Measurements from ENCODE around the gene GARIN5B.

Gene GARIN5B

GRCh38 chr19:55368701-55369563 lies 5.9 kb upstream of the GARIN5B start:
- no peak for DNase-seq

DNA sequence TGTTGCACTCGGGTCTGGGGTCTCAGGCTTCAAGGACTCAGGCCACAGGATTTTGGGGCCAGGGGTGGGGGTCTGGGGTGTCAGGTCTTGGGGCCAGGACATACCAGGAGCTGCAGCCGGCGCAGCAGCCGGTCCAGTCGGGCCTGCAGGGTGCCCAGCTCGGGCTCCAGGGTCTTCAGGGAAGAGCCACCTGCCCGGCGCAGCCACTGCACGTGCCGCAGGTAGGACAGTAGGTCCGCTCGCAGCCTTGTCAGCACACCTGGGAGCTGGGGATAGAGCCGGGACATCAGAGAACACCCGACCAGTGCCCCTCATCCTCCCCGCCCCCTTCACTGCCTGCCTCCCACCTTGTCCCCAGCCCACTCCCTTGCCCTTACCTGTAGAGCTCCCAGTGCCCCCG lies 5.0 kb upstream of the GARIN5B start:
- no peak for DNase-seq

DNA sequence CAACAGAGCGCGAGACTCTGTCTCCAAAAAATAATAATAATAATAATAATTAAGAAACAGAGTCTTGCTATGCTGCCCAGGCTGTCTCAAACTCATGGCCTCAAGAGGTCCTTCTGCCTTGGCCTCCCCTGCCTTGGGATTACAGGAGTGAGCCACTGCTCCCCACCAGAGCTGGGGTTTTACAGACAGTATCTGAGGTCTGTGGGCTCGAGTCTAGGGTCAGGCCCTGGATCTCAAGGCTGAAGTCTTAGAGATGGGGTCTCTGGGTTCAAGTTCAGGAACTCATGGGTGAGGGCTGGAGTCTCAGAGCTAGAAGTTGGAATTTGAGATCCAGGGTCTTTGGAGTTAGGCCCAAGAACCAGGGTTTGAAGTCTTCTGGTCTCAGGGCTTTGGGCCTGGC lies 3.7 kb upstream of the GARIN5B start:
- no peak for DNase-seq

GRCh38 chr19:55365964-55366363 lies 2.9 kb upstream of the GARIN5B start:
- no peak for DNase-seq

GRCh38 chr19:55365245-55365644 lies 2.2 kb upstream of the GARIN5B start:
- no peak for DNase-seq

DNA sequence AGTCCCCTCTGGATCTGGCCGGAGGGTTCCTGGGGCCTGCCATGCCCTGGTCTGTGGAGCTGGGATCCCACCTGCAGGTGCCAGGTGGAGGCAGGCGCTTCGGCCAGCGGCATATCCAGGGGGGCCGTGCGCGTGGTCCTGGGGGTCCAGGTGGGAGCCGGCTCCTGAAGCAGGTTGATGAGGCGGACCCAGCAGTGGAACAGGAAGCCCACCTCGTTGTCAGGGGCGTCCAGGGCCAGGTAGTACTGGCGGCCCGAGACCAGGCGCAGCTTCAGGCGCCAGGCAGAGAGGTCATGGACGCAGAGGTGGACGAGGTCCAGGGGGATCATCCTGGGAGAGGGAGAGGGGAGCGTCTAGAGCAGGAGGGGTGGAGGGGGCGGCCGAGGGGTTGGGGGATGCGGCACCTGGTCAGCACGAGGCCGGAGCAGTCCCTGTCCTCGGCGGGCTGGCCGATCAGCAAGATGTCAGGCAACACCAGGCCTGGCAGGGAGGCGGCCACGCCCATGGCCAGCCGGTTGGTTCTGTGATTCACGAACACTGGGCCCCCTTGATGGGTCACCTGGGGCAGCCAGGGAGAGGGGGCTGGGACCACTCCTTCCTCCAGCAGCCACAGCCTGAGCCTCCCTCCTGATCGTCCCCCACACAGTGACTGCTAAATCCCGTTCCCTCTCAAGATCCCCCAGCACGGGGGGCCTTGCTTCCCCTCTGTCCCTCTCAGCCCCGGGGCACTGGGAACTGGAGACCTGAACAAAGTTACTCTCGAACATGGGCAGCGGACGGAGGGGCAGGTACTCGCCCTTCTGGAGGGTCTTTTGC lies 678 bp downstream of the GARIN5B start:
- DNase-seq, result no peak

DNA sequence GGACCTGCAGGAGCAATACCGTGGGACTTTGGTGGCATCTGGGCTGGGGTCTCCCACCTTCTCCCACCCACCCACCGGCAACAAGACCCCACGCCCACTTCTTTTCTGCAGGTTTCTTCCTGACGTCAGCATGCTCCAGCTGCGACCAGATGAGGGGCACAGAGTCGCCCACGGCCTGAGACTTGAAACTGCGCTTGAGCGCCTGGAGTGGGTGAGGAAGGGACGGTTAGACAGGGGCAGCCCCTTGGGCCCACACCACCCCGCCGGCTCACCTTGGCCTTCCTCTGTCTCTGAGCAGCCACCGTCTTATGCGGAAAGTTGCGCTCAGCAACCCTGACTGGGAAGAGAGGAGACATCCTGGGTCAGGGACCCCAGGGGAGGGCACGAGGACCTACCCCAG lies 2.2 kb downstream of the GARIN5B start:
- no peak for DNase-seq

DNA sequence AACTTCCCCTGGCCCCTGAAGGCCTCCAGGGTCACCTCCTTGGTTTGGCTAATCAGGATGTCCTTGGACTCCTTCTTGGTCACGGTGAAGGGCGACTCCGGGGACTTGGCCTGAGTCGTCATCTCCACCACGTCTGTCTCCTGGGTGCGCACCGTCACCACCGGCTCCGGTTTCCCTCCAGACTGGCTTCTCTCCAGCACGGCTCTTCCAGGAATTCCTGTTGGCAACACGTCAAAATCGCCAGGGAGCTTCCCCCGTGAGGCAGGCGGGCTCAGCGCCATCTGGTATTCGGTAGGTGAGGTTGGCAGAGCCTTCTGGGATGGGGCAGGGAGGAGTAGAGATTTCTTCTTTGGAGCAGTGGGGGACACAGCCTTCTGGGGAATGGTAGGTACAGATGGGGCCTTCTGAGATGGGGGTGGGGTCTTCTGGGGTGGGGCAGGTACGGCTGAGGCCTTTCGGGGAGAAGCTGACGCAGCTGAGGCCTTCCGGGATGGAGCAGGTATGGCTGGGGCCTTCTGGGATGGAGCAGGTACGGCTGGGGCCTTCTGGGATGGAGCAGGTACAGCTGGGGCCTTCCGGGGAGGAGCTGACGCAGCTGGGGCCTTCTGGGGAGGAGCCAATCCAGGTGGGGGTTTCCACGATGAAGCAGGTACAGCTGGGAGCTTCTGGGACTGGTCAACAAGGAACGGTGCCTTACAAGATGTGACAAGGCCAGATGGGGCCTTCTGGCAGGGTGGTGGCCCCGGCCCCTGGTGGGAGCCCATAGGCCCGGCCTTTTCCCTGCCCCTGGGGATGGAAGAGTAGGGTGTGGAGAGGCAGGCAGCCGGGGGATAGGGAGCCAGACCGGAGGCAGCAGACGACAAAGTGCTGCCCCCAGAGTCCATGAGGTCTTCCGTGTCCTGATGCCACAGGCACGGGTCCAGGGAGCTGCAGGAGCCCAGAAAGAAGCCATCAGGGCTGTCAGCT lies 3.8 kb downstream of the GARIN5B start:
- no peak for DNase-seq

DNA sequence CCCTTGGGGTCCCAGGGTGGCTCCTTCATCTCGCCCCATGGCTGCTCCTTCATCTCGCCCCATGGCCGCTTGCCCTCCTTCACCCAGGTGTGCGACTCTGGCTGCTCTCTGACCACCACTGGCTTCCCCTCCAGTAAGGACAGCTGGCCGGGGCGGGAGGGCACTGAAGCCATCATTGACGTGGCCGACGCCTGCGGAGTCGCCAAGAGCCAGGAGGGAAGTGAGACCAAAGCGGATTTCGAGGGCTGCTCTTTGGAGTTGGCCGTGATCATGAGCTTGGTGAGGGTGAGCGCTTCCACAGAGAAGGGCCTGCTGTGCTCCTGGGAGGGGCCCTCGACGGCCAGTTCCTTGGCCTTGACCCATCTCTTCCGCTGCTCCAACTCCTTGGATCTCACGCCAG lies 4.6 kb downstream of the GARIN5B start:
- no peak for DNase-seq

DNA sequence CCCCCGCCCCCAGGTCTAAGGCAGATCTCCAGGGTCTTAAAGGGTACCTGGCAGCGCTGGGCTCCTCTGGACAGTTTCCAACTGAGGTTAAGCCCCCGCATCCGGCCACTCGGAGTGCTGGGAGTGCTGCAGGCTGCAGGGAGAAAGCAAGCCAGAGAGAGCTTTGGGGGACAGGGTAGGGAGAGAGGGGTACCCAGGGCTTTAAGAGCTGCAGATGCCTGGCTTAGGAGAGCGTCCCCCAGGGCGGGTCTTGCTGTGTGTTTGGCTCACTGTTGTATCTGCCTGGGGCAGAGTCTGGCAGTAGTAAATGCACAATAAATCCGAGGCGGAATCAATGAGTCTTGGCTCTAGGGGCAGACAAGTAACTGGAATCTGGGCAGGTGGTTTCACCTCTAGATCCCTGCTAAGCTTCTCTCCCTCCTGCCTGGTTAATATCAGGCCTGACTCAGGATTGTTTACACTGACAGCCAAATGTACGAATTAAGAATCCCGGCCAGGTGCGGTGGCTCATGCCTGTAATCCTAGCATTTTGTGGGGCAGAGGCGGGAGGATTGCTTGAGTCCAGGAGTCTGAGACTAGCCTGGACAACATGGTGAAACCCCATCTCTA lies 7.7 kb downstream of the GARIN5B start:
- DNase-seq, result no peak

- DNase-seq, result no peak
These were observed 8.3 kb downstream of the GARIN5B start, which contains the start of gene COX6B2 for GRCh38 chr19:55354698-55355212. Gene COX6B2 (minus strand): TSS chr19:55354719. CDS start chr19:55354521, 198 bp downstream.

DNA sequence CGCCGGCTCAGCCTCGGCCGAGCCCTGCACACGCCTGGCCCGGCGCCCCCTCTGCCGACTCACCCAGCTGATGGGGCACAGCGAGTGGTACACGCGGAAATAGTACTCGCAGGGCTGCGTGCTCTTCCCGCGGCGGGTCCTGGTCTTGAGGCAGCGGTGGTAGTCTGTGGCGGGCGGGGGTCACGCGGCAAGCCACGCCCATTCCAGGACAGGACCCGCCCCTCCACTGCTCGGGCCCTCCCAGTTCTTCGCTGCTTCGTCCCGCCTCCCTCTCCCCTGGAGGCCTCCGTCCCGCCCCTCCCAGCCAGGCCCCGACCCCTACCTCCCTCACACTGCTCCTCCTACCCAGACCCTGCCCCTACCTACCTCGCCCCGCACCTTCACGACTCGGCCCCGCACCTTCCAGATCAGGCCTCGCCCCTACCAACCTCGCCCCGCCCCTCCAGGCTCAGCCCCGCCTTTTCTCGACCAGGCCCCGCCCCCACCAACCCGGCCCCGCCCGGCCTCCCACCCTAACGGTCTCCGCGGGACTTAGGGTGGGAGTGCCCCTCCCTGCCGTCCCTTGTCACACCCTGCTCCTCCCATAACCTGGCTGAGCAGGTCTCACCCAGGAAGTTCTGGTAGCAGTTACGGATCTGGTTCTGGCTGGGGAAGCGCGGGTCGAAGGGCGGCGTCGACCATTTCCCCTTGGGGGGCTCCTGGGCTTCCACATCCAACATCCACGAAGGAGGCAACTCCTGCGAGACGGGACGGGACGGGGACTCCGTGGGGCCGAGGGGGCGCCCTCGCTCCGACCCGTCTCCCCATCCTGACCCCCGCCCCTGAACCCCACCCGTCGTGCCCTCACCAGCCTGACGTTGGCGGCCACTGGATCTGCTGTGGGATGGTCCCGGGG lies 9.0 kb downstream of the GARIN5B start:
- no peak for DNase-seq

- no peak for DNase-seq
These were observed 9.7 kb downstream of the GARIN5B start for GRCh38 chr19:55353356-55353802.

DNA sequence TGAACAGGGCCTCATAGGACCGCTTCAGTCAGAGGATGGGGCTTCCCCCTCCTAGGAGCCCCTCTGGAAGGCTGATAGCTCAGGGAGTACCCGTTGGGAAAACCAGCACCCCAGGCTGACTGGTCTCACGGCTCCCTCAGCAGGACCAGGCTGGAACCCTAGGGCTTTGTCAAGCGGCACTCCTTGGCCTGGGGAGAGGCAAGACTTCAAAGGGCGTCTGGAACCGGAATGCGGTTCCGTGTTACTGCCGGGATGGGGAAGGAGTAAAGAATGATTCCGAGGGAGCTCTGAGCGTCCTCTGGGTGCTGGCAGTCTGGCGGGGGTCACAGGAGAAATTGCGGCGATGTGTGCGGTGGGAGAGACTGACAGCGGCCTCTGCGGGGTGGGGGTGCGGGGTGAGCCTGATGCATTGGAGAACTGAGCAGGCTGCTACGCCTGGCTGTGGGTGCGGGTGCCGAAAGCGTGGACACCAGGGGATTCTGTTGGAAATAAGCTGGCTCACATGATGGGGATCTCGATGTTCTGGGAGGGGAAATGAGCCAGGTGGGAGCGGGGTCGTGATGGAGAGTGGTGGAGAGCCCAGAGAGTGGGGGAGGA lies 10.4 kb downstream of the GARIN5B start:
- no peak for DNase-seq

DNA sequence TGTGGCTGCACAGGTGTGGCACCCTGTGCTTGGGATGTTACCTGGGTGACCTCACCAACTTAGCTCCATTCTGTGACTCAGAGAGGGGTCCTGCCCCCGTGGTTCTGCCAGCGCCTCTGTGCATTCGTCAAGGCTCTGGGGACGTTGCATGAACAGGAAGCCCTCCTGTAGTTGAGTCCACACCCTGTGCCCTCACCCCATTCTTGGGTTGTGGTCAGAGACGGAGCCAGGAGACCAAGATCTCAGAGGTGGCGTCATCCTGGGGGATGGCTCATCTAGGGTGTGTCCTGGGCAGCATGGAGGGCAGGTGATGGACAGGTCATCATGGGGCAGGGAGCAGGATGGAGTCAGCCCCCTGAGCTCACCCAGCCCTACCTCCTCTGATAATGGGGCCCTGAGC lies 11.0 kb downstream of the GARIN5B start:
- DNase-seq, result no peak

DNA sequence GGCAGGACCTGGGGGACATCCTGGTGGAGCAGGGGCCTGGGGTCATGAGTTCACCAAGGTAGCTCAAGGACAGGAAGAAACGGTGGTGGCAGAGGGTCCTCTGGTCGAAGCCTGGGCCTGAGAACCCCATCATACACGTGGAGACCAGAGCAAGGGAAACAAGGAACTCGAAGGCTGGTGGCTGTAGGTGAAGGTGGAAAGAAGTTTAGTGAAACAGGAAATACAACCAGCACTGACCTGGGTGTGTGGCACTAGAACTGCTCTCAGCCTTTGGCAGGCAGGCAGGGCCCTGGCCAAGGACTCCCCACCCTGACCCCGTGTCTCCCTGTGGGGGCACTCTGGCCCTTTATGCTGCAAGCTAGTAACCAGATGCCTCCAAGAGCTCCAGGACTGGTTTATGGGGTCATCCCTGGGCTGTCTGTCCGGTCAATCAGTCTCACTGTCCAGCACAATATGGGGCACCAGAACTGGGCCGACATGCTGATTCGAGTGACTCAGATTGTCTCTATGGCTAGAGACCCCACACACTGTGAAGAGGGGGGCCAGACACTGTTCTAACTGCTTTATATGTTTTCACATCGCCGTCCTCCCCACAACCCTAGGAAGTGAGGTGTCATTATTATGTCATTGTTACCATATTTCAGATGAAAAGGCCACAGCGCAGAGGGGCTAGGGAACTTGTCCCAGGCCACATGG lies 12.3 kb downstream of the GARIN5B start:
- no peak for DNase-seq

- no peak for DNase-seq
These were observed 14.6 kb downstream of the GARIN5B start for GRCh38 chr19:55348317-55349034.

- no peak for DNase-seq
These were observed 15.5 kb downstream of the GARIN5B start for GRCh38 chr19:55347442-55348009.
